Activated CD8-positive, alpha-beta memory T cell treated with anti-CD3 and anti-CD28 coated beads for 4 hours (primary cell): Measurements from ENCODE around the gene FAM222B.

ENCODE experiments used
- DNase-seq, 2 donors: peaks; one replicate each; pipeline ENCODE4 v3.0.0-alpha.2; 2020; ENCODE audit warnings: low read depth in 2 of 2

FAM222B gene

DNA sequence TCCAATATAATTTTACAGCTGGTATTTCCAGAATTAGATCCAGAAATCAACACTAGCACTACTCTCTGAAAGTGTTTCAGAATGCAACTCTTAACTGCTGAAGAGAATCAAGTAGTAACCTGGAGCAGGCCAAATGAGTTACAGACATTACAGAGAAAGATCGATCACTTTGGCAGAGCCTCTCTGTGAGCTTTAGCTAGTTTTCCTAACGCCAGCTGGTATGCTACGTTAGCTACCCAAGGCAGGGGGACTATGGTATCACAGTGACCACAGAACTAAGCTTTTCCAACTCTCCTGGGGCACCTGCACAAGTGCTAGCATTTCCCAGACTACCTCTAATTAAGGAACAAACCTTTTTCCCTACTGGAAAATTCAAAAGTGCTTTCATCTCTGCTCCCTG, 68.4 kb downstream of the FAM222B start:
- no peak for DNase-seq

- DNase-seq: no peak
Measured at GRCh38 chr17:28773736-28774135, 68.9 kb downstream of the FAM222B start.

DNA sequence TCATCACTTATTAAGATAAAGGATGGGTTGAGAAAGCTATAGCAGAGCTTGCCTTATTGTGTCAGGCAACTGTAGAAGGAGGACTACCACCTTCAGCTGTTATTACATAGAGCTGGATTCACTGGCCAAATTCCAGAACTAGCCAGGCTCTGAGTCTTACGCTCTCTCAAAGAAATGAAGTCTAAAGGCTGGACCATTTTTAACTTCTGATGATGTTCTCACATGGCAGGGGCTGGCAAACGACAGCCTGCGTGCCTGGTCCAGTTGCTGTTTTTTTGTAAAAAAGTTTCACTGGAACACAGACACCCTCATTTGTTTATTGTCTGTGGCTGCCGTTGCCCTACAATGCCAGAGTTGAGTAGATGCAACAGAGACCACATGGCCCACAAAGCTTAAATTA, 77.6 kb downstream of the FAM222B start:
- no peak for DNase-seq

GRCh38 chr17:28763804-28764266, 78.8 kb downstream of the FAM222B start:
- DNase-seq: peak; percentile 59 to 68

GRCh38 chr17:28763137-28763799, 79.3 kb downstream of the FAM222B start:
- no peak for DNase-seq

- no peak for DNase-seq
Measured at GRCh38 chr17:28760601-28761562, 81.7 kb downstream of the FAM222B start.

GRCh38 chr17:28759256-28759865, 83.2 kb downstream of the FAM222B start:
- no peak for DNase-seq

GRCh38 chr17:28758411-28759121, 84.0 kb downstream of the FAM222B start:
- no peak for DNase-seq

- no peak for DNase-seq
Measured at GRCh38 chr17:28756049-28756804, 86.4 kb downstream of the FAM222B start.

- no peak for DNase-seq
Measured at GRCh38 chr17:28755486-28755885, 87.1 kb downstream of the FAM222B start.

DNA sequence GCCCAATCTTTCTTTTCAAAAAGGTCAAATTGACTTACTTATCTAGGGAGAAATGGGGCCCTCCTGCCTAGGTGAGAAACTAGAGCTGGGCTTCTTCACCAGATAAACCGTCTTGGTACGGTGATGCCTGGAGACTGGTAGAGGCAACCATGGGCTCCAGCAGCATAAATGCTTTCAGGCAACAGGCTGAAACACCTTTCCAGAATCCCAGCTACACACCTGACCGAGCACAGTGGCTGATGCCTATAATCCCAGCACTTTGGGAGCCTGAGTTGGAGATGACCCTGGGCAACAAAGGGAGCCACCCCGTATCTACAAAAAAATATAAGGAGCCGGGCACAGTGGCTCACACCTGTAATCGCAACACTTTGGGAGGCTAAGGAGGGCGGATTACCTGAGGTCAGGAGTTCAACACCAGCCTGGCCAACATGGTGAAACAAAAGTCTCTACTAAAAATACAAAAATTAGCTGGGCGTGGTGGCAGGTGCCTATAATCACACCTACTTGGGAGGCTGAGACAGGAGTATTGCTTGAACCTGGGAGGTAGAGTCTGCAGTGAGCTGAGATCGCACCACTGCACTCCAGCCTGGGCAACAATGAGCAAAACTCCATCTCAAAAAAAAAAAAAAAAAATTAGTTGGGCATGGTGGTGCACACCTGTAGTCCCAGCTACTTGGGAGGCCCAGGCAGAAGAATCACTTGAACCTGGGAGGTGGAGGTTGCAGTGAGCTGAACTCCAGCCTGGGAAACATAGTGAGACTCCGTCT, 90.8 kb downstream of the FAM222B start:
- no peak for DNase-seq

GRCh38 chr17:28750178-28751047, 92.2 kb downstream of the FAM222B start:
- peak; percentile 70 to 73 for DNase-seq

- DNase-seq: no peak
Measured at GRCh38 chr17:28749516-28750177, 92.9 kb downstream of the FAM222B start.

DNA sequence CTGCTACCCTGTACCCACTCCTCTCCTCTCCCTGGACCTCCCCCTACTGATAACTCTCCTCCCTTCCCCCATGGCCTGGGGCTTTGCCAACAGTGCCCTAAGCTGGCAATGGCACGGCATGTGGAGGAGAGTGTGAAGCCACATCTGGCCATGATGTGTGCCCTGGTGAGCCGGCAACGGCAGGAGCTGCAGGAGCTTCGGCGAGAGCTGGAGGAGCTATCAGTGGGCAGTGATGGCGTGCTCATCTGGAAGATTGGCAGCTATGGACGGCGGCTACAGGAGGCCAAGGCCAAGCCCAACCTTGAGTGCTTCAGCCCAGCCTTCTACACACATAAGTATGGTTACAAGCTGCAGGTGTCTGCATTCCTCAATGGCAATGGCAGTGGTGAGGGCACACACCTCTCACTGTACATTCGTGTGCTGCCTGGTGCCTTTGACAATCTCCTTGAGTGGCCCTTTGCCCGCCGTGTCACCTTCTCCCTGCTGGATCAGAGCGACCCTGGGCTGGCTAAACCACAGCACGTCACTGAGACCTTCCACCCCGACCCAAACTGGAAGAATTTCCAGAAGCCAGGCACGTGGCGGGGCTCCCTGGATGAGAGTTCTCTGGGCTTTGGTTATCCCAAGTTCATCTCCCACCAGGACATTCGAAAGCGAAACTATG, 93.6 kb downstream of the FAM222B start:
- DNase-seq: no peak

DNA sequence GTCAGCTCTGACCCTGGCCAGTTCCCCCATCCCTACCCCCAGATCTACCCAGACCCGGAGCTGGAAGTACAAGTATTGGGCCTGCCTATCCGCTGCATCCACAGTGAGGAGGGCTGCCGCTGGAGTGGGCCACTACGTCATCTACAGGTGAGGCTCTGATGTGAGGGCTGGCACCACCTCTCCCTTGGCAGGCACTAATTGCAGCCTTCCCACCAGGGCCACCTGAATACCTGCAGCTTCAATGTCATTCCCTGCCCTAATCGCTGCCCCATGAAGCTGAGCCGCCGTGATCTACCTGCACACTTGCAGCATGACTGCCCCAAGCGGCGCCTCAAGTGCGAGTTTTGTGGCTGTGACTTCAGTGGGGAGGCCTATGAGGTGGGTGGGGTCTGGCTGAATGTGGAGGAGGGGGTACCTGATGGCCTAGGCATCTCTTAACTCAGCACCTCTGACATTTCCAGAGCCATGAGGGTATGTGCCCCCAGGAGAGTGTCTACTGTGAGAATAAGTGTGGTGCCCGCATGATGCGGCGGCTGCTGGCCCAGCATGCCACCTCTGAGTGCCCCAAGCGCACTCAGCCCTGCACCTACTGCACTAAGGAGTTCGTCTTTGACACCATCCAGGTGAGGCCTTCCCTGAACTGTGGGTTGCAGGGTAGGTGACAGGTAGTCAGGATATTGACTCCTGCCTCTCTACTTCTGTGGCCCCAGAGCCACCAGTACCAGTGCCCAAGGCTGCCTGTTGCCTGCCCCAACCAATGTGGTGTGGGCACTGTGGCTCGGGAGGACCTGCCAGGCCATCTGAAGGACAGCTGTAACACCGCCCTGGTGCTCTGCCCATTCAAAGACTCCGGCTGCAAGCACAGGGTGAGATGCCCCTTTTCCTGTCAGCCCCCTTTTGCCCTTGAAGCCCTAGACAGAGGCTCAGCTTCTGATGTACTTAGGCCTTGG, 94.5 kb downstream of the FAM222B start:
- no peak for DNase-seq

- DNase-seq: no peak
Measured at GRCh38 chr17:28747051-28747691, 95.4 kb downstream of the FAM222B start.
